GM19467 (cell line): ENCODE data around the gene TRERF1.

Experiments used
- ATAC-seq: cut with Tn5 transposase; IDR thresholded peaks from one replicate; pipeline ENCODE4 v1.9.1; 2021; ENCODE audit warnings: mild to moderate bottlenecking, moderate library complexity; ENCODE audit not compliant: unreplicated experiment

TRERF1 gene

GRCh38 chr6:42263165-42263728 lies 188.5 kb downstream of the TRERF1 start:
- ATAC-seq: no peak

DNA sequence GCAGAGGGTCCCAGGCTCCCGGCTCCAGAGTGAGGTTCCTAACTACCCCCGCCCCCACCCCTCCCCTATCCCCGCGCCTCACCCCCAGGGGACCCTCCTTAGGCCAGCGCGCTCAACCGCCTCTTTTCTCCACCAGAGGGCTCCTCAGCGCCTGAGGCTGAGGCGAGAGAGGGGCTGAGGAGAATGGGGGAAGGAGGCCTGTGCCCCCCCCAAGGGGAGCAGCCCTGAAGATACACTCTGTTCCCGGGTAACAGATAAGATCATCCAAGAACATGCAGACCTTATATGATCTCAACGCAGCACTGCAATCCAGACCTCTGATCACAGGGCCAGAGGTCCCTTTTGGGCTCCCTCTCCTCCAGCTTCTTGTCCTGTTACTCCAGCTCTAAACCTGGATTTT lies 190.8 kb downstream of the TRERF1 start:
- ATAC-seq: no peak

- no peak for ATAC-seq
These were observed 191.3 kb downstream of the TRERF1 start for GRCh38 chr6:42260396-42260888.

DNA sequence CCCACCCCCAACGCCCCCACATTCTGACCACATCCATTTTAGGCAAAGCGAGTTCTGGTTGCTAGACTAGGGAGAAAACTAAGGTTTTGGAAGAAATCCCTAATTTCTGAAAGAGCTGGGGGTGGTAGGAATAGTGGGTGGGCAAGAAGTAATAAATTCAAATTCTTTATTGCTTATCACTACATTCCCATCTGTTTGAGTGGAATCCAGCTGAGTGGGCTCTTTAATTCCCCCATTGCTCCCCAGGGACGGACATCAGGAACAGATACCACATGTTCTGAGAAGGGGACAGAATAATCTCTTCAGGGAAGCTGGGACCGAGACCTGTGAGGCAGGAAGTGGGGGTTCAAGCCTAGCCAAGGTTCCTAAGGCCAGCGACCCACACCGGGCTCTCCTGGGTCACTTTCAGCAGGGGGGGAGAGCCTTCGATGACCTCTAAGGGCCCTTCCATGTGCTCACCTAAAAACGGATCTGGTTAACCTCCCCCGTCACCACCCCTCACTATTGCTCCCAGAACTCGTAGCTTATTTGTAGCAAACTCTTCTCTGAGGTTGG lies 191.8 kb downstream of the TRERF1 start:
- ATAC-seq: no peak

DNA sequence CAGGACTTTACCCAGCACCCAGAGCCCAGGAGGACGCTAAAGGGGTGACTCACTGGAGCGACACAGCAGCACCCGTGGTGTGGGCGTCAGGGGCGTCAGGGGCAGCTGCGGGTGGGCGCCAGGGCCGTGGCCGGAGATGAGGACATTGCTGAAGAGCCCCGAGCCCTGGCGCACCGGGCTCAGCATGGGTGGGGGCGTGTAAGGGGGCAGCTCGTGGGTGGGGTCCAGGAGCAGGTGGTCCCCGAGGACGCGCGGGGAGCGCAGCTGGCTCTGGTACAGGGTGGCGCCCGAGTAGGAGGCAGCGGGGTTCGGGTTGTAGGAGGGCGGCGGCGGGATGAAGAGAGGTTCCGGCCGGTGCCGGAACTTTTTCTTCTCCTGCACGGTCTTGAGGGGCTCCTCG lies 192.4 kb downstream of the TRERF1 start:
- no peak for ATAC-seq

DNA sequence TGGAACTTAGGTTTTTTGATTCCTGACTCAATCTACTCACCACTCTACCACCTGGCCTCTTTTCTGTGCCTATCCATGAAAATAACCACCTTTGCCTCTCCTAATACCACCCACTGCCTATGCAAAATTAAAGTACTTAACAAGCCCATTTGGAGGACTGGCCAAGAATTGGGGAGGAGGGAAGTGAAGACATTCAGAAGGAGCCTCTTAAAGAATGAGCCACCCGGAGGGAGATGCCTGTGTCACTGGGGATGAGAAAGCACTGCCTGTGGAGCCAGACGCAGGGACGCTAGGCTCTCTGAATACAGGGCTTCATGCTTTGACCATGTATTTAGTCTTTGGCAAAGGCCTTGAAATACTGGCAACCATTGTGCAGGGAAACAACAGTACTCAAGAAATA lies 194.1 kb downstream of the TRERF1 start:
- ATAC-seq: no peak

DNA sequence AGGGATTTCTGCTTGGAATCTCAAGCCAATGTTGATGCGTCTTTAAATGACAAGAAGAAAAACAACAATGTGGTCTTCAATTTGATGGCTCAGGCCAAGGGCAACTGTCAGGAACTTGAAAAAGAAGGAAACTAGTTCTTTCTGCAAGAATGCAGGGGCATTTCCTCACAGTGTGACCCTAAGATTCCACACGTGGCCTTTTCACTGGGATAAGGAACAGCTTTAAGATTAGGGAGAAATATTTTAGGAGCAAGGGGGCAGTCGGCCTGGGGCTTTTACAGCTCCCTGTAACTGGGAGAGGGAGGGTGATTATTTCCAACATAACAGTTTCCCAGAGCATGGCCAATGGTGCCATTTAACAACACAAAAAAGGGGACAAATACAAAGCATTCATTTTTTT lies 194.7 kb downstream of the TRERF1 start:
- ATAC-seq: no peak

DNA sequence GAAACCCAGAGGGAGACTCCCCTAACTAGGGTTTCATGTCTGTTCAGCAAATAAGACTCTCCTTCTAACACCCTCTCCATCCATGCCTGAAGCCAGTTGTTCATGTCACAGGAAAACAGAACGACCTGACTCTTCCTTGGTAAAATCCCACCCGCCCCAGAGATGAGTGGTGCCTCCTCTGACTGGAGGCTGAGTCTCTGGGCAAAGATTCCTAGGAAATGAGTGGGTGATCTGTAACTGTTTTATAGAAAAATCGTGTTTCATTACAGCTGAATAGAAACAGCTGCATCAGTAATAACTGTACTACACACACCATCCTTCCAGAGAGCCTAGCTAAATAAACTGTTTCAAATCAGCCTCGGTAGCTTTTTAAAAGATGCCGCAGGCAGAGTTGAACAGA lies 196.7 kb downstream of the TRERF1 start:
- no peak for ATAC-seq

GRCh38 chr6:42254505-42254904 lies 197.2 kb downstream of the TRERF1 start:
- ATAC-seq: no peak

- no peak for ATAC-seq
These were observed 199.7 kb downstream of the TRERF1 start for GRCh38 chr6:42251911-42252637.

DNA sequence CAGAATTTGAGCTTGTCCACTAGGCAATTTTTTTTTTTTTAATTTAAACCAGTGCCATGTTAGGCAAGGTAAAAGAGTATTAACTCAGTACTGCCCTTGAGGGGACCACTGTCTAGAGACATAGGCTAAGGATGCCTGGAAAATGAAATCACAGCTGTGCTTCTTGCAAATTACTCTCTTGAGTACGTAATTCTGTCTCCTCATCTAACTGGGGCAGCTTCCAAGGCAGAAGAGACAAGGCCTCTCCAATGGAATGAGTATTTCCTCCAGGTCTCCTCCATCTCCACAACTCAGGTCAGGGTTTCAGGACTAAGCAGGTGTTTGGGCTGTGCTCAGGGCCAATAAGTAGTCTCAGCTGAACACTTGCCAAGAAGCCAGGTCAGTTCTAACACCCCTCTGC lies 200.2 kb downstream of the TRERF1 start:
- no peak for ATAC-seq

GRCh38 chr6:42250274-42250931 lies 201.3 kb downstream of the TRERF1 start:
- no peak for ATAC-seq

- no peak for ATAC-seq
These were observed 202.4 kb downstream of the TRERF1 start for GRCh38 chr6:42249279-42249678.

GRCh38 chr6:42243046-42243445 lies 208.7 kb downstream of the TRERF1 start:
- ATAC-seq: no peak

DNA sequence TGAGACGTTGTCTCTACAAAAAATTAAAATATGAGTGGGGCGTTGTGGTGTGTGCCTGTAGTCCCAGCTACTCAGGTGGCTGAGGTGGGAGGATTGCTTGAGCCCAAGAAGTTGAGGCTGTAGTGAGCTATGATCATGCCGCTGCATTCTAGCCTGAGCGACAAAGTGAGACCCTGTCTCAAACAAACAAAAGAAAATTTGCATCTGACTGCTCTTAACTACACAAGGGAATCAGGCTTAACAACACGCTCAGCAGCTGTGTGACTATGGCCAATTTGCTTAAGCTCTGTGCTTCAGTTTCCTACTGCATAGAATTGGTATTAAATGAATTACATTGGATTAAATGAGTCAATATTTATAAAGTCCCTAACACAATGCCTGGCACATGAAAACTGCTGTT lies 209.8 kb downstream of the TRERF1 start:
- ATAC-seq: no peak

GRCh38 chr6:42239736-42240375 lies 211.9 kb downstream of the TRERF1 start:
- no peak for ATAC-seq

DNA sequence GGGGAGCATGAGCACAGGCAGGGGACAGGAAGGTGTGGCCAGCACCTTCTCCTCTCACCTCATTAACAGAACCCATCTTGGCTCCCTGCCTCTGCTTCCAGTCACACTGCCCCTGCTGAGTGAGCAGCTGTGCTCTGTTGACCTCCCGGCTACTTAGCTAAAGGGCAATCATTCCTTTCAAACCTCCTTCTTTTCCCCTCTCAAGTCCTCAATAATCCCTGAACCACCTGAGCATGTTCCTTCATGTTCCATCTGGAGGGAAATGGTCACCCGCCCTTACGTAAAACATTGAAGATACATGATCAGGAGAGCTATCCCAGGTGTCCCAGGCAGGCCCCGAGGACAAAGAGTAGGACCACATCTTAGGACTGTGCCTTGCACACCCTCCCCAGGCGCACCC lies 212.4 kb downstream of the TRERF1 start:
- ATAC-seq: no peak

DNA sequence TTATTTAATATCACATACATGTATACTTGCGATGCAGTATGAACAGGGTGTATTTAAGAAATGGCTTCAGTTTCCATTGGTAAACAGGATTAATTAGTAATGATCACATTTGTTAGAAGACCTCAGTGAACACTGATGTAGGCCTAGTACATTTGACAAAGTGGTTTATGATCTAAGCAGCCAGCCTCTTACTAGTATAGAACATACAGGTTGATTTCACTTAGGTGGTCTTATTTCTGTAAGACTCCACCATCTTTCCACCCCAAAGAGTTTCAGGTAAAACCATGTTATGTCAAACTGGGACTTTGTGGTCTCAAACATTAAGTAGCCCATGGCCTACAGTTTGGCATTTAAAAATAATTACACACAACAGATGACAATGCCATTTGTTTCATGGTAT lies 213.9 kb downstream of the TRERF1 start:
- ATAC-seq: no peak

GRCh38 chr6:42236682-42237473 lies 214.8 kb downstream of the TRERF1 start:
- no peak for ATAC-seq

DNA sequence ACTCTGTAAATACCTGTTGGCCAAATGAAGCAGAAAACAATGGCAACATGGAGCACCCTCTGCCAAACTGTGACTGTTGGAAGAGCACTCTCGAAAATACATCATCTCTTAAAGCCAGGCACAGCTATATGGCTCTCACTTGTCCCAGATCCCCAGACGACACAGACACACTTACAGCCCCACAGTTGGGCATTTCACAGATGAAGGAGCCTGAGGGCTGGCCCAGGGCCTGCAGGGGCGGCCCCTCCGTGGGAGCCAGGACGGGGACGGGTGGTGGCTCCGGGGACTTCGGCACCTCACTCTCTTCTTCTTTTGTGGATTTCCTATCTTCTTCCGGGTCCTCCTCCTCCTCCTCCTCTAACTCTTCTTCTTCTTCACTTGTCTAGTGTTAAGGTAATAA lies 215.7 kb downstream of the TRERF1 start:
- no peak for ATAC-seq

DNA sequence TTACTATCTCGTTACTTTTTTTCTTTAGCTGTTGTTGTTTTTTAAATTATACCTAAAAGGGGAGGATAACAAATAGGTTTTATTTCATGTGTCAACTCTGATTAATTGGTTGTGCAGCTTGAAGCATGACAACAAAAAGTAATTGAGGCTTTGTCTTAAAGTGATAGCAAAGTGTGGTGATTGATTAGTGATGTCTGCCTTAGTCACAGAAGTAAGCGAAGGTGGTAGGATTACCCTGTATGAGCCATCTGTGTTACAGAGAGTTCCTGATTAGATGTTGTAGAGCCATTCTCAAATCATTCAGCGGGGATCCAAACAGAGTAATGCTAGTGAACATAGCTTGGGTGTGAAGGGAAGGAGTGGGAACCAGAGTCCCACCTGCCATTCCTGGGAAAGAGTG lies 219.7 kb downstream of the TRERF1 start:
- no peak for ATAC-seq
